ENCODE results near the gene DNAH9.

The DNAH9 gene

DNA sequence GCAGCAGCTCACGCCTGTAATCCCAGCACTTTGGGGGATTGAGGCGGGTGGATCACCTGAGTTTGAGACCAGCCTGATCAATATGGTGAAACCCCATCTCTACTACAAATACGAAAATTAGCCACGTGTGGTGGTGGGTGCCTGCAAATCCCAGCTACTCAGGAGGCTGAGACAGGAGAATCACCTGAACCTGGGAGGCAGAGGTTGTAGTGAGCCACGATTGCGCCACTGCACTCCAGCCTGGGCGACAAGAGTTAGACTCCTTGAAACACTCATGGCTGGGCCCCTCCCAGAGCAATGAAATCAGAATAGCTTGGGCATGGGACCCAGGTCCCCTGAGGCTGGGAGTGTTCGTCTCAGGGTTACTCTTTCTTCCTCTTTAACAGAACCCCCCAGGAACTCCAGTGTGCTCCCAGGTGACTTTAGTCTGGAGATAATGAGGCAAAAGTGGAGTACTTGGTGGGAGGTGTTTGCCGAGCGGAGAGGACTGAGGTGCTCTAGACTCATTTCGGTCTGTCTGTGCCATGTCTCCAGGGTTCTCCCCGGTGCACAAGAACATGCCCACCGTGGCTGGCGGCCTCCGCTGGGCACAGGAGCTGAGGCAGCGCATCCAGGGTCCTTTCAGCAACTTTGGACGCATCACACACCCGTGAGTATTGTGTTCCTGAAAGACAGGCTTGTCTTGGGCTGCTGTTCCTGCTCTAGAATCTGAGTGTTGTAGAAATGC, 41.6 kb downstream of the DNAH9 start:
- no peak for TF ChIP-seq EZH2phosphoT487 (IDR thresholded peaks at IDR 0.05; ENCODE audit: borderline replicate concordance, low read length)
- TF ChIP-seq, protein P1, sequence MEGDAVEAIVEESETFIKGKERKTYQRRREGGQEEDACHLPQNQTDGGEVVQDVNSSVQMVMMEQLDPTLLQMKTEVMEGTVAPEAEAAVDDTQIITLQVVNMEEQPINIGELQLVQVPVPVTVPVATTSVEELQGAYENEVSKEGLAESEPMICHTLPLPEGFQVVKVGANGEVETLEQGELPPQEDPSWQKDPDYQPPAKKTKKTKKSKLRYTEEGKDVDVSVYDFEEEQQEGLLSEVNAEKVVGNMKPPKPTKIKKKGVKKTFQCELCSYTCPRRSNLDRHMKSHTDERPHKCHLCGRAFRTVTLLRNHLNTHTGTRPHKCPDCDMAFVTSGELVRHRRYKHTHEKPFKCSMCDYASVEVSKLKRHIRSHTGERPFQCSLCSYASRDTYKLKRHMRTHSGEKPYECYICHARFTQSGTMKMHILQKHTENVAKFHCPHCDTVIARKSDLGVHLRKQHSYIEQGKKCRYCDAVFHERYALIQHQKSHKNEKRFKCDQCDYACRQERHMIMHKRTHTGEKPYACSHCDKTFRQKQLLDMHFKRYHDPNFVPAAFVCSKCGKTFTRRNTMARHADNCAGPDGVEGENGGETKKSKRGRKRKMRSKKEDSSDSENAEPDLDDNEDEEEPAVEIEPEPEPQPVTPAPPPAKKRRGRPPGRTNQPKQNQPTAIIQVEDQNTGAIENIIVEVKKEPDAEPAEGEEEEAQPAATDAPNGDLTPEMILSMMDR (IDR thresholded peaks at IDR 0.05; ENCODE audit: low read depth, low read length, poor library complexity, severe bottlenecking) = no peak
- no peaks in the 10 kb centered on the region for H3K9me3 ChIP-seq (ENCODE audit: control insufficient read depth, insufficient read depth, low read length)
- H3K27ac ChIP-seq (ENCODE audit: low read depth, low read length) = no peak overlapping the region
- H3K27me3 ChIP-seq (ENCODE audit: control insufficient read depth, low read length) = no peaks in the 10 kb centered on the region
- H3K4me3 ChIP-seq (ENCODE audit: low read length) = no peak overlapping the region
- H3K4me1 ChIP-seq (ENCODE audit: control insufficient read depth, low read length) = no peaks in the 10 kb centered on the region
- no peaks in the 10 kb centered on the region for H3K9me2 ChIP-seq (replicated peaks; ENCODE audit: control insufficient read depth, low read length)
- H3F3A ChIP-seq (ENCODE audit: control insufficient read depth, insufficient read depth) = no peaks in the 10 kb centered on the region
- no peaks in the 10 kb centered on the region for H3K79me2 ChIP-seq (ENCODE audit: control insufficient read depth, low read length)
- no peaks in the 10 kb centered on the region for H4K20me1 ChIP-seq (ENCODE audit: control insufficient read depth, insufficient read depth, low read depth, low read length)
- H3K4me2 ChIP-seq (ENCODE audit: low read length) = no peak overlapping the region
- H3K36me3 ChIP-seq (ENCODE audit: control insufficient read depth, low read length) = no peaks in the 10 kb centered on the region

DNA sequence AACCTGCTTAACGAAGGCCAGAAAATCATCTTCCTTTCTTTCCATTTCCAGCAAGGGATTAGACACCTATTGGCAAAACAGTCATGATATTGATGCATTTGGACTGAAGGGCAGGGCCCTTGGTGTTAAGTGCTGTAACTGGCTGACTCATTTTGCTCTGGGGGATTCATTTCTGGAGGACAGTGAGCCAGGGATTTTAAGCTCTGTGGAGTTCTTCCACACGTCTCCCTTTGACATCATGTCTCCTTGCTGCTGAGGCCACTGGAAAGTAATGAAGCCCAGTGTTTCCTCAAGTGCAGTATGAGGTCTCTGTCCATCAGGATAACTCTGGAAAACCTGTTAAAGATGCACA, 42.2 kb downstream of the DNAH9 start:
- H3F3A ChIP-seq (ENCODE audit: control insufficient read depth, insufficient read depth) = no peaks in the 10 kb centered on the region
- H3K4me3 ChIP-seq (ENCODE audit: low read length) = no peak overlapping the region
- no peak for TF ChIP-seq EZH2phosphoT487 (IDR thresholded peaks at IDR 0.05; ENCODE audit: borderline replicate concordance, low read length)
- TF ChIP-seq, protein P1 (IDR thresholded peaks at IDR 0.05; ENCODE audit: low read depth, low read length, poor library complexity, severe bottlenecking) = no peak
- H3K79me2 ChIP-seq (ENCODE audit: control insufficient read depth, low read length) = no peaks in the 10 kb centered on the region
- H3K27me3 ChIP-seq (ENCODE audit: control insufficient read depth, low read length) = no peaks in the 10 kb centered on the region
- no peak overlapping the region for H3K27ac ChIP-seq (ENCODE audit: low read depth, low read length)
- H3K4me2 ChIP-seq (ENCODE audit: low read length) = no peak overlapping the region
- H4K20me1 ChIP-seq (ENCODE audit: control insufficient read depth, insufficient read depth, low read depth, low read length) = no peaks in the 10 kb centered on the region
- H3K4me1 ChIP-seq (ENCODE audit: control insufficient read depth, low read length) = no peaks in the 10 kb centered on the region
- H3K36me3 ChIP-seq (ENCODE audit: control insufficient read depth, low read length) = no peaks in the 10 kb centered on the region
- no peaks in the 10 kb centered on the region for H3K9me3 ChIP-seq (ENCODE audit: control insufficient read depth, insufficient read depth, low read length)
- H3K9me2 ChIP-seq (replicated peaks; ENCODE audit: control insufficient read depth, low read length) = no peaks in the 10 kb centered on the region

DNA sequence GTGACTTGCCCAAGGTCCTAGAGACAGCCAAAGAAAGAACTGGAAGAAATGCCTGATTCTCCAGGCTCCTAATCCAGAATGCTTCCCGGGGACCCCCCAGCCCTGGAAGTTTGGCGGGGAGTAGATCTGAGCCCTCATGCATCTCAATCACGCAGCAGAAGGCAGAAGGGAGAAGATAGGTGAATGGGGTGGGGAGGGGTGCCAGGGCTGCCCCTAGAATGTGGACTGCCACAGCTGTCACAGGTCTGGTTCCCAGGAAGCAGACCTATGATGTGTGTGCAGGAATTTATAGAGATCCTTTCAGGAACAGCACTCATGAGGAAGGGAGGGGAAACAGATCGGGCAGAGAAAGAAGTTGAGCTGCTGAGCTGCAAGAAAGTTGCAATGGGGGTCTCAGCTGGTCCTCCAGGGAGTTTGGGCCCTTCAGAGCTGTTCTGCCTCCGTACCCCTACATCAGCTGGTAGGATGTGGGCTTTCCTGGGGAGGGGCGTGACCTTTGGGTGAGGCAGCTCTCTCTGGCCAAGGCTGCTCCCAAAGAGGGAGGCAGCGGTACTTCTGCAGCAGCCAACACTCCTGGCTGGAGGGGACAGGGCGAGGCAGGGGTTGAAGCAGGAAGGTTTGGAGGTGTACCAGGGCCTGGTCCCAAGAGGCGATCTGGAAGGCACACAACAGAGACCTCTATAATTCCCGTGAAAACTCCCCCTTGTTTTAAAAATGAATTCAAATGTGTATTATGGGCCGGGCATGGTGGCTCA, 43.4 kb downstream of the DNAH9 start:
- no peaks in the 10 kb centered on the region for H3K9me3 ChIP-seq (ENCODE audit: control insufficient read depth, insufficient read depth, low read length)
- no peaks in the 10 kb centered on the region for H3K9me2 ChIP-seq (replicated peaks; ENCODE audit: control insufficient read depth, low read length)
- H3F3A ChIP-seq (ENCODE audit: control insufficient read depth, insufficient read depth) = no peaks in the 10 kb centered on the region
- H3K27ac ChIP-seq (ENCODE audit: low read depth, low read length) = no peak overlapping the region
- H3K4me2 ChIP-seq (ENCODE audit: low read length) = no peak overlapping the region
- TF ChIP-seq, protein P1 (IDR thresholded peaks at IDR 0.05; ENCODE audit: low read depth, low read length, poor library complexity, severe bottlenecking) = no peak
- TF ChIP-seq EZH2phosphoT487 (IDR thresholded peaks at IDR 0.05; ENCODE audit: borderline replicate concordance, low read length) = no peak
- no peaks in the 10 kb centered on the region for H3K79me2 ChIP-seq (ENCODE audit: control insufficient read depth, low read length)
- H3K27me3 ChIP-seq (ENCODE audit: control insufficient read depth, low read length) = no peaks in the 10 kb centered on the region
- H3K36me3 ChIP-seq (ENCODE audit: control insufficient read depth, low read length) = no peaks in the 10 kb centered on the region
- no peaks in the 10 kb centered on the region for H4K20me1 ChIP-seq (ENCODE audit: control insufficient read depth, insufficient read depth, low read depth, low read length)
- H3K4me3 ChIP-seq (ENCODE audit: low read length) = no peak overlapping the region
- no peaks in the 10 kb centered on the region for H3K4me1 ChIP-seq (ENCODE audit: control insufficient read depth, low read length)

Measured in DOHH2 (cell line).